Neural cell (in vitro differentiated cells): ENCODE data around the gene BABAM2.

Experiments
- EP300 ChIP-seq: fragments of 450-650 bp; conservative IDR thresholded peaks from 2 replicates; pipeline ENCODE4 v1.6.1; 2014; ENCODE audit warnings: antibody characterized with exemption, mild to moderate bottlenecking, moderate library complexity; ENCODE audit not compliant: poor library complexity, severe bottlenecking
- POLR2AphosphoS5 ChIP-seq: IDR thresholded peaks from 2 replicates; pipeline ENCODE4 v1.6.1; 2012
- SMC3 ChIP-seq: fragments of 450-650 bp; conservative IDR thresholded peaks from 2 replicates; pipeline ENCODE4 v1.6.1; 2014; ENCODE audit warnings: antibody characterized with exemption, mild to moderate bottlenecking, moderate library complexity; ENCODE audit not compliant: poor library complexity
- TAF1 ChIP-seq: IDR thresholded peaks from 2 replicates; pipeline ENCODE4 v1.6.1; 2012; ENCODE audit warnings: low read depth
- TF ChIP-seq, protein P1 (sequence below): fragments of 450-650 bp; IDR thresholded peaks from 2 replicates; pipeline ENCODE4 v1.5.1; 2014; ENCODE audit warnings: antibody characterized with exemption, mild to moderate bottlenecking, moderate library complexity; ENCODE audit not compliant: poor library complexity, severe bottlenecking
- TF ChIP-seq, protein P2 (sequence below): IDR thresholded peaks from 2 replicates; pipeline ENCODE4 v1.6.1; 2012; ENCODE audit warnings: borderline replicate concordance

DNA sequence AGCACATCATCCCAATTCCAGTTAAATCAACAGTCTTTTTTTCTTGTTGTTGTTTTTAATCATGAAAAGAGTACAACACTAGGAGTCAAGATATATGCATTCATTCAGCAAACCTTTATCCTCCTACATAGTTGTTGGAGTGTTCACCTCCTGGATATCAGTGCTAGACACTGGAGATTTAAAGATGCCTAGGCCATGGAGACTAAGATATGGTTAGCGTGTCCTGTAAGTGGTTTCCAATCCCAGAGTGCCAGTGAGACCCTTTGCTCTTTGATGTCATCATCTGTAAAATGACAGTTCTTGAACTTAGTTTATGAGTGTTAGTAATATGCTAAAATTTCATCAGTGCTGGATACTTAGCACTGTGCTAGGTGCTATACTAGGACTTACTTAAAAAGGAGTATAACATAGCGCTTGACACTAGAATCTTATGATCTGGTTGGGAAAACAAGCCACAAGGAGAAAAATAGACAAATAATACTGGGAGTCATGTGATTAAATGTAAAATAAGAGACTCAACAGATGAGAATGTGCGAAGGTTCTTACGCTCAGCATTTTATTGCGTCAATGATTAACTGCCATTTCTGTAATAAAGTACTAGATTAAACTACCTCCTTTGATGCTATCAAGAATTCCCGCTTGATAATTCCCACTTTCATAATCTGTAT, 31.5 kb downstream of the BABAM2 start:
- TF ChIP-seq, protein P1, sequence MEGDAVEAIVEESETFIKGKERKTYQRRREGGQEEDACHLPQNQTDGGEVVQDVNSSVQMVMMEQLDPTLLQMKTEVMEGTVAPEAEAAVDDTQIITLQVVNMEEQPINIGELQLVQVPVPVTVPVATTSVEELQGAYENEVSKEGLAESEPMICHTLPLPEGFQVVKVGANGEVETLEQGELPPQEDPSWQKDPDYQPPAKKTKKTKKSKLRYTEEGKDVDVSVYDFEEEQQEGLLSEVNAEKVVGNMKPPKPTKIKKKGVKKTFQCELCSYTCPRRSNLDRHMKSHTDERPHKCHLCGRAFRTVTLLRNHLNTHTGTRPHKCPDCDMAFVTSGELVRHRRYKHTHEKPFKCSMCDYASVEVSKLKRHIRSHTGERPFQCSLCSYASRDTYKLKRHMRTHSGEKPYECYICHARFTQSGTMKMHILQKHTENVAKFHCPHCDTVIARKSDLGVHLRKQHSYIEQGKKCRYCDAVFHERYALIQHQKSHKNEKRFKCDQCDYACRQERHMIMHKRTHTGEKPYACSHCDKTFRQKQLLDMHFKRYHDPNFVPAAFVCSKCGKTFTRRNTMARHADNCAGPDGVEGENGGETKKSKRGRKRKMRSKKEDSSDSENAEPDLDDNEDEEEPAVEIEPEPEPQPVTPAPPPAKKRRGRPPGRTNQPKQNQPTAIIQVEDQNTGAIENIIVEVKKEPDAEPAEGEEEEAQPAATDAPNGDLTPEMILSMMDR = no peak
- TF ChIP-seq, protein P2, sequence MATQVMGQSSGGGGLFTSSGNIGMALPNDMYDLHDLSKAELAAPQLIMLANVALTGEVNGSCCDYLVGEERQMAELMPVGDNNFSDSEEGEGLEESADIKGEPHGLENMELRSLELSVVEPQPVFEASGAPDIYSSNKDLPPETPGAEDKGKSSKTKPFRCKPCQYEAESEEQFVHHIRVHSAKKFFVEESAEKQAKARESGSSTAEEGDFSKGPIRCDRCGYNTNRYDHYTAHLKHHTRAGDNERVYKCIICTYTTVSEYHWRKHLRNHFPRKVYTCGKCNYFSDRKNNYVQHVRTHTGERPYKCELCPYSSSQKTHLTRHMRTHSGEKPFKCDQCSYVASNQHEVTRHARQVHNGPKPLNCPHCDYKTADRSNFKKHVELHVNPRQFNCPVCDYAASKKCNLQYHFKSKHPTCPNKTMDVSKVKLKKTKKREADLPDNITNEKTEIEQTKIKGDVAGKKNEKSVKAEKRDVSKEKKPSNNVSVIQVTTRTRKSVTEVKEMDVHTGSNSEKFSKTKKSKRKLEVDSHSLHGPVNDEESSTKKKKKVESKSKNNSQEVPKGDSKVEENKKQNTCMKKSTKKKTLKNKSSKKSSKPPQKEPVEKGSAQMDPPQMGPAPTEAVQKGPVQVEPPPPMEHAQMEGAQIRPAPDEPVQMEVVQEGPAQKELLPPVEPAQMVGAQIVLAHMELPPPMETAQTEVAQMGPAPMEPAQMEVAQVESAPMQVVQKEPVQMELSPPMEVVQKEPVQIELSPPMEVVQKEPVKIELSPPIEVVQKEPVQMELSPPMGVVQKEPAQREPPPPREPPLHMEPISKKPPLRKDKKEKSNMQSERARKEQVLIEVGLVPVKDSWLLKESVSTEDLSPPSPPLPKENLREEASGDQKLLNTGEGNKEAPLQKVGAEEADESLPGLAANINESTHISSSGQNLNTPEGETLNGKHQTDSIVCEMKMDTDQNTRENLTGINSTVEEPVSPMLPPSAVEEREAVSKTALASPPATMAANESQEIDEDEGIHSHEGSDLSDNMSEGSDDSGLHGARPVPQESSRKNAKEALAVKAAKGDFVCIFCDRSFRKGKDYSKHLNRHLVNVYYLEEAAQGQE = no peak
- TF ChIP-seq TAF1 = no peak
- TF ChIP-seq EP300 = no peak
- TF ChIP-seq SMC3 = no peak
- TF ChIP-seq POLR2AphosphoS5 = no peak
